ENCODE results near the gene TRIM69.
A peak's percentile ranks its signal among the peaks of the same experiment; 100 is the strongest.
"Not testable (repeated sequence)": the region's sequence is repeated elsewhere in the genome, so short reads cannot be mapped to it uniquely, and the experiment has no call there.

Gene TRIM69

GRCh38 chr15:44753345-44753744 is 17.0 kb downstream of the TRIM69 start:
- ATAC-seq = no peak

DNA sequence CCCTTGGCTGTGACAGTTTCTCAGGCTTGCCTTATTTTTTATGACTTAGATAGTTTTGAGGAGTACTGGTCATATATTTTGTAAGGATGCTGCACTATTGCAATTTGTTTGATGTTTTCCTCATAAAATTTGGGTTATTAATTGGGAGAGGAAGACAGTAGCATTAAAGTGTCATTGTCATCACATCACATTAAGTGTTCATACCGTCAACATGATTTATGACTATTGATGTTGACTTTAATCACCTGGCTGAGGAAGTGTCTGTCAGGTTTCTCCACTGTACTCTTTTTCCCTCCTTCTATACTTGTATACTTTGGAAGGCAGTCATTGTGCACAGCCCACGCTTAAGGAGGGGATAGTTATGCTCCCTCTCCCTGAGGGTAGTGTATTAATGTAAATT is 26.9 kb downstream of the TRIM69 start:
- no peak for ATAC-seq

DNA sequence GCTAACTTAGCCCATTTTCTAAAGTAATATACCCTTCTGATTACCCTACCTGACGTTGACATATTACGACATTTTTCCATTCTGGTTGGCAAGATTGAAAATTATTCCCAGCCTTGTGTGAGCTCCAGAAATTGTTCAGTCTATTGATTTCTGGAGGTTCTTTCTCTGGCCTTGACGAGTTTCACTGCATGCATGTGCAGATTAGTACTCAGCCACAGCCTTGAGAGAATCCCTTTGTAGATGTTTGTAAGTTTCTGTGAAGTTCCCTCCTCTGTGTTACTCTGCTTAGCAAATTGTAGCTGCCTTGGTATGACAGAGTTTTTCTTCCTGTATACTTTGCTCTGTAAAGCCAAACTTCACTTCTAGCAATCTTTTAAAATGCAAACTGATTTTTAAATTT is 27.5 kb downstream of the TRIM69 start:
- no peak for ATAC-seq

DNA sequence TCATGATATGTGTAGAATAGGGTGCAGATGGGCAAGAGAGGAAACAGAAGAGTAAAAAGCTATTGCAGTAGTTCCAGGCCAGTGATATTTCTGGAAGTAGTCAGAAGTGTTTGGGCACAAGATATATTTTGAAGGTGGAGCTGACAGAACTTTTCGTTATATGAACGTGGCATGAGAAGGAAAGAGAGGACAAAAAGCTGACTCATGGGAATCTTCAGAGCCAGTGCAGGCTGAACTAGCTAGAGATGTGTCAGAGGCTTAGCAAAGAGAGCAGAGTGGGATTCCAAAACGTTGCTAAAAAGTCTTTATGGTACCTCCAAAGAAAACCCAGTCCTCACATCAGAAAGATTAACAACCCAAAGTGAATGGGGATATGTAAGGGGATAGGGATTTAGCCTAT is 28.7 kb downstream of the TRIM69 start:
- no peak for ATAC-seq

DNA sequence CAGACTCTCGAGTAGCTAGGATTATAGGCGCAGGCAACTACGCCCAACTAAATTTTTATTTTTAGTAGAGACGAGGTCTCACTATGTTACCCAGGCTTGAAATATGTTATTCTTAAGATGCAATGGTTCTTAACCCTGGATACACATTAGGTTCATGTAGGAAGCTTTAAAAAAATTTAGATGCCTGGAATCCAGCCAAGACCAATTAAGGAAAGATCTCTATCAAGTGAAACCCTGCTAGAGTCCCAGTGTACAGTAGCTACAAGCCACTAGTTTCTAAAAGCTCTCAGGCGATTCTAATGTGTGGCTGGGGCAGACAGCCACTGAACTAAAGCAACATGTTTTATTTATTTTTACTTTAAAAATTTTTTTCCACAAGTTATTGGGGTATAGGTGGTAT is 33.2 kb downstream of the TRIM69 start:
- ATAC-seq = no peak

DNA sequence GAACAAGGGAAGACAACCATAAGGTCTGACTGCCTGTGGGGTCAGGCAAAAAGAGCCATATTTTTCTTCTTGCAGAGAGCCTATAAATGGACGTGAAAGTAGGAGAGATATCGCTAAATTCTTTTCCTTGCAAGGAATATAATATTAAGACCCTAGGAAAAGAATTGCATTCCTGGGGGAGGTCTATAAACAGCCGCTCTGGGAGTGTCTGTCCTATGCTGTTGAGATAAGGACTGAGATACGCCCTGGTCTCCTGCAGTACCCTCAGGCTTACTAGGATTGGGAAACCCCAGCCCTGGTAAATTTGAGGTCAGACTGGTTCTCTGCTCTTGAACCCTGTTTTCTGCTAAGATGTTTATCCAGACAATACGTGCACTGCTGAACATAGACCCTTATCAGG is 34.4 kb downstream of the TRIM69 start:
- not testable (repeated sequence) for ATAC-seq

GRCh38 chr15:44775953-44776352 is 39.6 kb downstream of the TRIM69 start:
- no peak for ATAC-seq

DNA sequence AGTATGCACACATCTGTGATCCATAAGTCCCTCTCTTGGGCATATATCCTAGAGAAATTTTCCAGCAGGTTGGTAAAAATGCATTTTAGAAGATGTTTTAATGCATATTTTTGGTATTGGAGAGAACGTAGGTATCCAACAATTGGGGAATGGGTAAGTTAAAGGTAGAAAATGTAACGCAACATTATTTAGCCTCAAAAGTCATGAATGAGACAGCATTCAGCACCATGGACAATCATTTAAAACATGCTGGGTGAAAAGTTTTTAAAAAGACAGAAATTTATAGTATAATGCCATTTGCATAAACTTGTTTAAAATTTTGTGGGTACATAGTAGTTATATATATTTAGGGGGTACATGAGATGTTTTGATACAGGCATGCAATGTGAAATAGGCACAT is 43.4 kb downstream of the TRIM69 start:
- no peak for ATAC-seq

DNA sequence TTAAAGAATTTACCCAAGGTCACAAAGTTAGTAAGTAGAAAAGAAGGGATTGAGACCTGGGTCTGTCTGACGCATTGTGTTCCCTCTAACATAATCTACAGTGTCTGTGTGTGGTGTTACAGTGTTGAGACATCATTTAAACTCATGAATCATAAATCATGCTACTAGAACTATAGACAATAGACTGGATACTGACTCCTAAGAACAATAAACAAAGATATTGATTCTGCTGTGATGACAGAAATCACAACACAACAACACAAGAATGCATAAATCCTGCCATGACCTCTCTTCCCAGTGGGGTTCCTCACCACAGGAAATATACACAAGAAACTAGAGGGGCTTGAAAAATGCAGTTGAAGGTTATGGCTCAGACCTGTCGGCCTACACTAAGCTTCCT is 44.3 kb downstream of the TRIM69 start:
- no peak for ATAC-seq

DNA sequence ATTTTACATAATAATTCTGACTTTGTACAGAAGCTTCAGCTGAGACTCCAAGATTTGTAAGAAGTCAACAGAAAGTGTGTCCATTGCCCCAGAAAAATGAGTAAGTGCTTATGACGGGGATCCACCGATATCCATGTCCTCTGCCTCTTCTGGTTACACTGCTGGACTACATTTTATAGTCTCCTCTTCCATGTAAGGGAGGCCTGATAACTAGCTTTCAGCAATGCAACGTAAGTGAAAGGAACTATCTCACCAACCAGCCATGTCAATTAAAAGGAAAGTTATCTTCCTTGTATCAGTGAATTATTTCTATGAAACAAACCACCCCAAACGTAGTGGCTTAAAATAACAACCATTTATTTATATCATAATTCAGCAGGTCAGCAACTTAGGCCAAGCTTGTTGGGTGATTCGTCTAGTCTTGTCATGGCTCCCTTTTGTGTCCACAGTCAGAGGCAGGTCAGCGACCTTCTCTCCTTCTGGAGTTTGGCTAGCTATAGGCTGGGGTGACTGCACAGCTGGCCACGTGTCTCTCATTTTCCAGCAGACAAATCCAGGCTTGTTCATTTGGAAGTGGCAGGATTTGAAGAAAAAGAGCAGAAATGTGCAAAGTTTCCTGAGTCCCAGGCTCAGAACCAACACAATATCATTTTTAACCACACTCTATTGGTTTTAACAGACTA is 44.9 kb downstream of the TRIM69 start:
- no peak for ATAC-seq

- no peak for ATAC-seq
Observed at GRCh38 chr15:44782516-44782915, 46.2 kb downstream of the TRIM69 start.

- ATAC-seq = not testable (repeated sequence)
Observed at GRCh38 chr15:44784918-44785274, 48.6 kb downstream of the TRIM69 start.

DNA sequence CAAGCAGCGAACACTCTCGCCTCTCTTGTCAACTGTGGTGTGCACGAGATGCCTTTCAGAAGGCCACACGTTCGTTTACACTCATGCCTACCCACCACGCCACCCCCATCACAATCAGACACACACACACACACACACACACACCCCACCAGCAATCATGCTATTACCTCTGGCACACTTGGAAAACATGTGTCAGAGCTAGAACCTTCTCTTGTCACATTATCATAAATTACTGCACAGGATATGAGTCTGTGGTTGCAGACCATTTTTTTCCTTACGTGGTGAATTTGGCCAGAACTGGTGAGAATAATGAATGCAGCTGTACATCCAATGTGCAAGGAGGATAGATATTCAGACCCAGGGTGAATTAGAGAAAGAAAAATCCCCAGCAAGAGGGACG is 52.4 kb downstream of the TRIM69 start:
- ATAC-seq = peak; percentile 77 to 80

DNA sequence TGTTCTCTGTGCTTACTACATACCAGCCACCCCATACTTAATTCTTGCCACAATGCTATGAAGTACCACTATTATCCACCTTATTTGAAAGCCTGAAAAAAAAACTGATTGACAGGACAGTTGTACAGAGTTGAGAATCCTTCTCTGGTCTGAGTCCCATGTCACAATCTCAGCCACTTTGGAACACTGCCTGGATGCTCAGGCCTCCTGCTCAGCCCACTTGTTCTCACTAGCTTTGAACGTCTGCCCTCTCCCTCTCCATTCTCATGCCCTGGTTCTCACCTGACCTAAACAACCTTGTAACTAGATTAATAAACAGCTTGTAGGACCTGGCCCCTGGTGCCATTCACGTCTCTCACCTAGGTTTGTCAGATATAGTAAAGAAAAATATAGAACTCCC is 53.9 kb downstream of the TRIM69 start:
- ATAC-seq = no peak

GRCh38 chr15:44790656-44791055 is 54.3 kb downstream of the TRIM69 start:
- no peak for ATAC-seq

DNA sequence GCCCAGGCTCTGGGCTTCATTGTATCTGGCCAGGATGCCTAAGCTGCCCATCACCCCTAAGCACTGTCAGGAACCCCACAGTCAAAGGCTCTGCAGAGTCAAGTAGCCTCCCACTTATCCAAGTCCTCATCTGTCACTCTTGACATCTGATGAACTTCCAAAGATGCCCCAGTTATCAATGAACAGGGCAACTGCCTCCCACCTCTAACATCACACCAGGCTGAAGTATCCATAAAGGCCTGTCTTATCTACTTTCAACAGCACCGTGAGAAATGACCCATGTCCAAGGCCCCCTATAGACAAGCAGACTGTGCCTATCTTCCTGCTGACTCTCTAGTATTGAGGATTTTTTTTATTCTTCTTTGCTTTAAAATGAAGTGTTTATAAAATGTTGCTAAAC is 56.4 kb downstream of the TRIM69 start:
- ATAC-seq = no peak

DNA sequence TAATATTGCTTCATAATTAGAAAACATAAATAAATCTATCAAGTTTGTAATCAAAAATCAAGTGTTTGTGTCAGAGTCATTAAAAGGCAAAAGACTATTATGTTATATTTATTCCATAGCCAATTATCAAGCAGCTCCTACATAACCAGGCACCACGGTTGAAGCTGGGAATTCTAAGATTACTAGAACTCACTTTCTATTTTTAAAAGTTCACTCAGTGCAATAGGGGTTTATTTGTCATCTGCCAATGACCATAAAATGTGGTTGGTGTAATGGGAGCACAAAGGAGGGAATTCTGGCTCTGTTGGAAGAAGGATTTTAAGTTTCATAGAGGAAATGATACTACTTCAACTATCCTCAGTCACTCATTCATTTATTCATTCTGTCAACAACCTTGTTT is 57.7 kb downstream of the TRIM69 start:
- no peak for ATAC-seq

GRCh38 chr15:44796508-44796907 is 60.2 kb downstream of the TRIM69 start:
- ATAC-seq = no peak

- no peak for ATAC-seq
Observed at GRCh38 chr15:44798826-44799225, 62.5 kb downstream of the TRIM69 start.

DNA sequence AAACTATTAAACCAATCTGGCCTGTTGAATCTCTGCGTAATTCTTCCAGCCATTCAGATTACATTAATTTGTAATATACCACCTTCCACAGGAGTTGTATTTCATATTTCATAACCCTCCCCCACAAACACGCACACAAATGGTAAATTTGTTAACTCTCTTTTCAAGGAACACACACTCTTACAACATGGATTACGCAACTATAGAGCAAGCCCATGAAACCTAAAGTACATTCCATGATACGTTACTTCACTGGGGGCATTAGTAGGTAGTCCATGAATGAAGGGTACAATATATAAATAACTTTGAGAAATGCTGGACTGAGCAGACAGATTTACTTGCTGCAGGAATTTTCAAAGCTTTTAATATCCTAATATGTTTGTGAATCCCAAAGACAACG is 65.0 kb downstream of the TRIM69 start:
- ATAC-seq = no peak

GRCh38 chr15:44801797-44802196 is 65.5 kb downstream of the TRIM69 start:
- no peak for ATAC-seq

GRCh38 chr15:44802336-44802735 is 66.0 kb downstream of the TRIM69 start:
- ATAC-seq = no peak

GRCh38 chr15:44804298-44805046 is 68.1 kb downstream of the TRIM69 start:
- no peak for ATAC-seq

- ATAC-seq = no peak
Observed at GRCh38 chr15:44808557-44808956, 72.2 kb downstream of the TRIM69 start.

GRCh38 chr15:44810237-44810636 is 73.9 kb downstream of the TRIM69 start:
- no peak for ATAC-seq
